Measurements from ENCODE around the gene EFCAB6. TPM values are rescaled to one million over a fixed set of nuclear protein-coding genes. Genes with fewer than 3 reads are reported as not detected.

Gene EFCAB6
- total and polyA plus RNA-seq, 11 donors: 0.53 to 2.3 (median 1.5) TPM

- Histone ChIP-seq H3K9me3 (no peaks in the 10 kb centered on the region), H3K4me3 (no peak overlapping the region), H3K27me3 (peaks cover 0 to 8% (median 0%) of the 10 kb centered on the region in 9 donors), H3K27ac (no peak overlapping the region), H3K36me3 (no peaks in the 10 kb centered on the region), H3K4me1 (peaks cover 0 to 24% (median 7%) of the 10 kb centered on the region in 12 donors)
- WGBS, 4 donors: 84 to 97% (median 95%) methylated on average over 4 of the region's 4 CpGs
- DNase-seq (no peak), ATAC-seq (no peak)
- intact Hi-C loops (cut with DNase I): no loop called here
- TF ChIP-seq CTCF (IDR thresholded peaks at IDR 0.05) (no peak), POLR2A (IDR thresholded peaks at IDR 0.05) (no peak)
Measured at GRCh38 chr22:43737150-43737828, 74.8 kb downstream of the EFCAB6 start.

GRCh38 chr22:43736651-43737050 is 75.5 kb downstream of the EFCAB6 start:
- no peak overlapping the region for H3K27ac ChIP-seq
- peaks cover 0 to 22% (median 5%) of the 10 kb centered on the region in 12 donors for H3K4me1 ChIP-seq
- 83 to 92% (median 91%) methylated on average over 7 of the region's 7 CpGs for whole genome bisulfite sequencing, 4 donors
- H3K36me3 ChIP-seq: no peaks in the 10 kb centered on the region
- no peaks in the 10 kb centered on the region for H3K9me3 ChIP-seq
- ATAC-seq (no peak), DNase-seq (no peak)
- intact Hi-C loops (cut with DNase I): no loop called here
- H3K27me3 ChIP-seq: peaks cover 0 to 2% (median 0%) of the 10 kb centered on the region in 9 donors
- TF ChIP-seq POLR2A (IDR thresholded peaks at IDR 0.05) (no peak), CTCF (IDR thresholded peaks at IDR 0.05) (no peak)
- H3K4me3 ChIP-seq: no peak overlapping the region

DNA sequence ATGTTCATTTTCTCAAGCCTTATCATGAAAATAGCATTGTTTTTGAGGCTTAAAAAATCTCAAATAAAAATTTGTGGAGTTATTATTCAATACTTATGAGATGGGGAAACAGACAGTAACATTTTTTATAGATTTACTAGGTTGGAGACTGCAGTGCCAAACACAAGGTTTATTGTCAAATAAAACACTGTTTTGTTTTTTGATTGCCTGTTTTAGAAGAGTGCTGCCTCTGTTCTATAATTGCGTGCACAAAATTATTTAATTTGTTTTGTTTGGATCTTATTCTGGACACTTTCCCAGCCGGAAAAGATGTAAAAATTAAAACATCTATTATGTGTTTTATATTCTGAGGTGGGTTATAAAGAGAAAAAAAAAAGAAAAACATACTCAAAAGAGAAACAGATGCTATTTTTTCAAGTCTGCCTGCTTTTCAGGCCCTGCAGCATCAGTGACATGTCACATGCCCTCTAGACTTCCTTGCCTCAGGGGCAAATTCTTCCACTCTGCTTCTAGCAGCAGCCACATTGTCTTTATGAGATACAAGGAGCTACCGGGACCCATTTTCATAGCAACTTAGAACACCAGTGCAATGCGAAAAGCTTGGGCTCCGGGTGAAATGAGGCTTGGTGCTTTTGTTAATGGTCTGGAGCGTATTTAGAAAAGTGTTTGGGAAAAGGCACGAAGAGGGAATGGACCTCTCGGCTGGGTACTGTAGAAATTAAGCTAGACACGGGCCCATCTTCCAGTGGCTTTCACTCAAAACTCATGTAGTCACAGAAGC is 77.5 kb downstream of the EFCAB6 start:
- TF ChIP-seq CTCF (IDR thresholded peaks at IDR 0.05): no peak
- TF ChIP-seq POLR2A (IDR thresholded peaks at IDR 0.05): no peak
- ATAC-seq: no peak
- Histone ChIP-seq H3K27me3 (no peaks in the 10 kb centered on the region), H3K4me1 (peaks cover 0 to 9% (median 0%) of the 10 kb centered on the region in 12 donors), H3K36me3 (no peaks in the 10 kb centered on the region), H3K27ac (peak overlapping the region in 5 of 12 donors; percentile 15 to 46 (median 34)), H3K9me3 (no peaks in the 10 kb centered on the region), H3K4me3 (no peak overlapping the region)
- 68 to 81% (median 74%) methylated on average over 9 of the region's 9 CpGs for WGBS, 4 donors
- DNase-seq: no peak
- intact Hi-C loops (cut with DNase I): no loop called here

GRCh38 chr22:43733138-43733537 is 79.0 kb downstream of the EFCAB6 start:
- DNase-seq: no peak
- Histone ChIP-seq H3K9me3 (no peaks in the 10 kb centered on the region), H3K27me3 (no peaks in the 10 kb centered on the region), H3K4me3 (no peak overlapping the region), H3K27ac (no peak overlapping the region), H3K4me1 (peaks cover 0 to 9% (median 0%) of the 10 kb centered on the region in 12 donors), H3K36me3 (no peaks in the 10 kb centered on the region)
- 87 to 93% (median 88%) methylated on average over 2 of the region's 2 CpGs for WGBS, 4 donors
- no peak for ATAC-seq
- TF ChIP-seq CTCF (IDR thresholded peaks at IDR 0.05): no peak
- TF ChIP-seq POLR2A (IDR thresholded peaks at IDR 0.05): no peak
- intact Hi-C loops (cut with DNase I): no loop called here

All from heart left ventricle (tissue), 16 donors.